Neural cell (in vitro differentiated cells): Measurements from ENCODE around the gene GNA15.
"Not testable (repeated sequence)": the region's sequence is repeated elsewhere in the genome, so short reads cannot be mapped to it uniquely, and the experiment has no call there.

Source experiments
- CTCF ChIP-seq: fragments of 450-650 bp; IDR thresholded peaks from 2 replicates; pipeline ENCODE4 v1.5.1; 2014; ENCODE audit warnings: antibody characterized with exemption, mild to moderate bottlenecking, moderate library complexity; ENCODE audit not compliant: poor library complexity, severe bottlenecking
- EZH2 ChIP-seq: fragments of 200-600, 300-800 bp; shearing (Covaris generic), sonication (generic); IDR thresholded peaks from 2 replicates; pipeline ENCODE4 v1.6.1; 2014; ENCODE audit warnings: antibody characterized with exemption, low read length, borderline replicate concordance, mild to moderate bottlenecking; ENCODE audit not compliant: insufficient read depth, poor library complexity, severe bottlenecking
- SMC3 ChIP-seq: fragments of 450-650 bp; conservative IDR thresholded peaks from 2 replicates; pipeline ENCODE4 v1.6.1; 2014; ENCODE audit warnings: antibody characterized with exemption, mild to moderate bottlenecking, moderate library complexity; ENCODE audit not compliant: poor library complexity
- TF ChIP-seq, protein P1 (sequence below): IDR thresholded peaks from 2 replicates; pipeline ENCODE4 v1.6.1; 2012; ENCODE audit warnings: borderline replicate concordance

DNA sequence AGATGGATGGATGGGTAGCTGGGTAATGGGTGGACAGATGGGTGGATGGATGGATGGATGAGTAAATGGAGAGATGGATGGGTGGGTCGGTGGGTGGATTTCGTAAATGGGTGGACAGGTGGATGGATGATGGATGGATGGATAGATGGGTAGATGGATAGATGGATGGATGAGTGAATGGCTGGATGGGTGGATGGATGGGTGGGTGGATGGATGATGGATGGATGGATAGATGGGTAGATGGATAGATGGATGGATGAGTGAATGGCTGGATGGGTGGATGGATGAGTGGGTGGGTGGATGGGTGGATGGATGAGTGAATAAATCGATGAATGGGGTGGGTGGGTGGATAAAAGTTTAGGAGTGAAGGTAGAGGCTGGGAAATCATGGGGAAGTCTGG, 18.6 kb downstream of the GNA15 start:
- TF ChIP-seq SMC3, CTCF, EZH2: not testable (repeated sequence)
- TF ChIP-seq, protein P1, sequence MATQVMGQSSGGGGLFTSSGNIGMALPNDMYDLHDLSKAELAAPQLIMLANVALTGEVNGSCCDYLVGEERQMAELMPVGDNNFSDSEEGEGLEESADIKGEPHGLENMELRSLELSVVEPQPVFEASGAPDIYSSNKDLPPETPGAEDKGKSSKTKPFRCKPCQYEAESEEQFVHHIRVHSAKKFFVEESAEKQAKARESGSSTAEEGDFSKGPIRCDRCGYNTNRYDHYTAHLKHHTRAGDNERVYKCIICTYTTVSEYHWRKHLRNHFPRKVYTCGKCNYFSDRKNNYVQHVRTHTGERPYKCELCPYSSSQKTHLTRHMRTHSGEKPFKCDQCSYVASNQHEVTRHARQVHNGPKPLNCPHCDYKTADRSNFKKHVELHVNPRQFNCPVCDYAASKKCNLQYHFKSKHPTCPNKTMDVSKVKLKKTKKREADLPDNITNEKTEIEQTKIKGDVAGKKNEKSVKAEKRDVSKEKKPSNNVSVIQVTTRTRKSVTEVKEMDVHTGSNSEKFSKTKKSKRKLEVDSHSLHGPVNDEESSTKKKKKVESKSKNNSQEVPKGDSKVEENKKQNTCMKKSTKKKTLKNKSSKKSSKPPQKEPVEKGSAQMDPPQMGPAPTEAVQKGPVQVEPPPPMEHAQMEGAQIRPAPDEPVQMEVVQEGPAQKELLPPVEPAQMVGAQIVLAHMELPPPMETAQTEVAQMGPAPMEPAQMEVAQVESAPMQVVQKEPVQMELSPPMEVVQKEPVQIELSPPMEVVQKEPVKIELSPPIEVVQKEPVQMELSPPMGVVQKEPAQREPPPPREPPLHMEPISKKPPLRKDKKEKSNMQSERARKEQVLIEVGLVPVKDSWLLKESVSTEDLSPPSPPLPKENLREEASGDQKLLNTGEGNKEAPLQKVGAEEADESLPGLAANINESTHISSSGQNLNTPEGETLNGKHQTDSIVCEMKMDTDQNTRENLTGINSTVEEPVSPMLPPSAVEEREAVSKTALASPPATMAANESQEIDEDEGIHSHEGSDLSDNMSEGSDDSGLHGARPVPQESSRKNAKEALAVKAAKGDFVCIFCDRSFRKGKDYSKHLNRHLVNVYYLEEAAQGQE, result not testable (repeated sequence)
